ENCODE data around the gene CRTC1.

Gene CRTC1

GRCh38 chr19:18659281-18660050, 24.0 kb upstream of the CRTC1 start:
- TF ChIP-seq GATA3 (IDR thresholded peaks at IDR 0.05; ENCODE audit: low read depth, low read length) (no peak), GATA2 (IDR thresholded peaks at IDR 0.05; ENCODE audit: low read depth, low read length) (no peak)

GRCh38 chr19:18660051-18660910, 23.2 kb upstream of the CRTC1 start:
- TF ChIP-seq GATA2 (IDR thresholded peaks at IDR 0.05; ENCODE audit: low read depth, low read length), result no peak
- no peak for TF ChIP-seq GATA3 (IDR thresholded peaks at IDR 0.05; ENCODE audit: low read depth, low read length)

- TF ChIP-seq GATA2 (IDR thresholded peaks at IDR 0.05; ENCODE audit: low read depth, low read length) (no peak), GATA3 (IDR thresholded peaks at IDR 0.05; ENCODE audit: low read depth, low read length) (no peak)
Observed at GRCh38 chr19:18660939-18661670, 22.4 kb upstream of the CRTC1 start.

GRCh38 chr19:18662972-18663732, 20.3 kb upstream of the CRTC1 start:
- TF ChIP-seq GATA2 (IDR thresholded peaks at IDR 0.05; ENCODE audit: low read depth, low read length), result no peak
- TF ChIP-seq GATA3 (IDR thresholded peaks at IDR 0.05; ENCODE audit: low read depth, low read length), result no peak

- TF ChIP-seq GATA3 (IDR thresholded peaks at IDR 0.05; ENCODE audit: low read depth, low read length) (no peak), GATA2 (IDR thresholded peaks at IDR 0.05; ENCODE audit: low read depth, low read length) (no peak)
Observed at GRCh38 chr19:18663940-18664530, 19.4 kb upstream of the CRTC1 start.

- TF ChIP-seq GATA2 (IDR thresholded peaks at IDR 0.05; ENCODE audit: low read depth, low read length), result no peak
- TF ChIP-seq GATA3 (IDR thresholded peaks at IDR 0.05; ENCODE audit: low read depth, low read length), result no peak
Observed at GRCh38 chr19:18665771-18666202, 17.7 kb upstream of the CRTC1 start.

- no peak for TF ChIP-seq GATA3 (IDR thresholded peaks at IDR 0.05; ENCODE audit: low read depth, low read length)
- no peak for TF ChIP-seq GATA2 (IDR thresholded peaks at IDR 0.05; ENCODE audit: low read depth, low read length)
Observed at GRCh38 chr19:18666317-18666716, 17.2 kb upstream of the CRTC1 start.

- TF ChIP-seq GATA2 (IDR thresholded peaks at IDR 0.05; ENCODE audit: low read depth, low read length), result no peak
- no peak for TF ChIP-seq GATA3 (IDR thresholded peaks at IDR 0.05; ENCODE audit: low read depth, low read length)
Observed at GRCh38 chr19:18666784-18667183, 16.7 kb upstream of the CRTC1 start.

GRCh38 chr19:18667531-18668251, 15.8 kb upstream of the CRTC1 start:
- TF ChIP-seq GATA2 (IDR thresholded peaks at IDR 0.05; ENCODE audit: low read depth, low read length) (no peak), GATA3 (IDR thresholded peaks at IDR 0.05; ENCODE audit: low read depth, low read length) (no peak)

- TF ChIP-seq GATA2 (IDR thresholded peaks at IDR 0.05; ENCODE audit: low read depth, low read length), result no peak
- no peak for TF ChIP-seq GATA3 (IDR thresholded peaks at IDR 0.05; ENCODE audit: low read depth, low read length)
Observed at GRCh38 chr19:18668252-18668631, 15.2 kb upstream of the CRTC1 start.

GRCh38 chr19:18668744-18669523, 14.5 kb upstream of the CRTC1 start:
- TF ChIP-seq GATA3 (IDR thresholded peaks at IDR 0.05; ENCODE audit: low read depth, low read length) (no peak), GATA2 (IDR thresholded peaks at IDR 0.05; ENCODE audit: low read depth, low read length) (no peak)

GRCh38 chr19:18669524-18669817, 14.0 kb upstream of the CRTC1 start:
- TF ChIP-seq GATA3 (IDR thresholded peaks at IDR 0.05; ENCODE audit: low read depth, low read length) (no peak), GATA2 (IDR thresholded peaks at IDR 0.05; ENCODE audit: low read depth, low read length) (no peak)
